ENCODE data around the gene HPSE2. TPM values are rescaled to one million over a fixed set of nuclear protein-coding genes. Genes with fewer than 3 reads are reported as not detected.

Gene HPSE2
- polyA plus RNA-seq, 1 of the 3 experiments (the other 2 are of a cell fraction): not detected

DNA sequence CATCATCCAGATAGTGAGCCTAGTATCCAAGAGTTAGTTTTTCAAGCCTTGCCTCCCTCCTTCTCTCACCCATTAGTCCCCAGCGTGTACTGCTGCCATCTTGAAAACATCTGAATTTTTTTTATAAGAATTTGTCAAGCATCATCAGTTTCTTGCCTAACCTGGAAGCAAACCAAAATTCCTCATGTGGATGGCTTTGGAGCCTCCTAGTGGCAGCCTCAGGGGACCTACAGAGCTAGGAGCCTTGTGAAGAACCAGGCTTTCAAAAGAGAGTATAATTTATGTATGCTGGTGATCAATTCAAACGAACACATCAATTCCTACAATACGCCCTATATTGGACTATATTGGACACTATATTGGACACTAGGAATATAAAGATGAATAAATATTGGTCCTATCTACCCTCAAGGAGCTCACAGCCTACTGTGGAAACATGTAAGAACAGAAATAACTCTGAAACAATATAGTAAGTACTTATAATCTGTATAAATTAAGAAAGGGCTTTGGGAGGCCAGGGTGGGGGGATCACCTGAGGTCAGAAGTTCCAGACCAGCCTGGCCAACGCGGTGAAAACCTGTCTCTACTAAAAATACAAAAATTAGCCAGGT lies 63.4 kb downstream of the HPSE2 start:
- Histone ChIP-seq H3K9me3 (no peaks in the 10 kb centered on the region), H3K9ac (no peak overlapping the region), H3K27ac (ENCODE audit: low read depth in 2 of 2, low read length in 1 of 2) (no peak overlapping the region), H3K36me3 (replicated peaks in 1 of 2; ENCODE audit: control insufficient read depth in 1 of 2, insufficient read depth in 2 of 2, low read length in 1 of 2) (no peaks in the 10 kb centered on the region), H3K4me2 (no peak overlapping the region), H3K9me2 (no peaks in the 10 kb centered on the region), H3K27me3 (ENCODE audit: insufficient read depth) (no peaks in the 10 kb centered on the region), H3K4me3 (ENCODE audit: low read depth in 2 of 2, low read length in 1 of 2) (peak overlapping the region in 1 of 2 experiments; percentile 43; a peak in 1 of 4 replicates), H3K4me1 (ENCODE audit: control insufficient read depth in 1 of 2, insufficient read depth in 2 of 2, low read depth in 1 of 2, low read length in 1 of 2) (no peaks in the 10 kb centered on the region), H2AFZ (ENCODE audit: low read depth) (no peak overlapping the region), H3K79me2 (ENCODE audit: insufficient read depth) (no peaks in the 10 kb centered on the region), H4K20me1 (ENCODE audit: insufficient read depth) (no peaks in the 10 kb centered on the region), H3F3A (replicated peaks; ENCODE audit: insufficient read depth) (no peaks in the 10 kb centered on the region)
- CTCF ChIA-PET: interaction anchor here (0.7 to 3.3 kb wide), 23 partner anchors 10 to 1148 kb away, joined by 3 to 27 read pairs (median 3); no protein-coding TSS in a partner anchor
- TF ChIP-seq RFX5 (IDR thresholded peaks at IDR 0.05; ENCODE audit: low read length): peak; percentile 86
- peak; percentile 91 for TF ChIP-seq RAD21 (IDR thresholded peaks at IDR 0.05; ENCODE audit: low read length)
- TF ChIP-seq, protein P1, sequence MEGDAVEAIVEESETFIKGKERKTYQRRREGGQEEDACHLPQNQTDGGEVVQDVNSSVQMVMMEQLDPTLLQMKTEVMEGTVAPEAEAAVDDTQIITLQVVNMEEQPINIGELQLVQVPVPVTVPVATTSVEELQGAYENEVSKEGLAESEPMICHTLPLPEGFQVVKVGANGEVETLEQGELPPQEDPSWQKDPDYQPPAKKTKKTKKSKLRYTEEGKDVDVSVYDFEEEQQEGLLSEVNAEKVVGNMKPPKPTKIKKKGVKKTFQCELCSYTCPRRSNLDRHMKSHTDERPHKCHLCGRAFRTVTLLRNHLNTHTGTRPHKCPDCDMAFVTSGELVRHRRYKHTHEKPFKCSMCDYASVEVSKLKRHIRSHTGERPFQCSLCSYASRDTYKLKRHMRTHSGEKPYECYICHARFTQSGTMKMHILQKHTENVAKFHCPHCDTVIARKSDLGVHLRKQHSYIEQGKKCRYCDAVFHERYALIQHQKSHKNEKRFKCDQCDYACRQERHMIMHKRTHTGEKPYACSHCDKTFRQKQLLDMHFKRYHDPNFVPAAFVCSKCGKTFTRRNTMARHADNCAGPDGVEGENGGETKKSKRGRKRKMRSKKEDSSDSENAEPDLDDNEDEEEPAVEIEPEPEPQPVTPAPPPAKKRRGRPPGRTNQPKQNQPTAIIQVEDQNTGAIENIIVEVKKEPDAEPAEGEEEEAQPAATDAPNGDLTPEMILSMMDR (IDR thresholded peaks at IDR 0.05): peak; percentile 38
- TF ChIP-seq, protein P2, sequence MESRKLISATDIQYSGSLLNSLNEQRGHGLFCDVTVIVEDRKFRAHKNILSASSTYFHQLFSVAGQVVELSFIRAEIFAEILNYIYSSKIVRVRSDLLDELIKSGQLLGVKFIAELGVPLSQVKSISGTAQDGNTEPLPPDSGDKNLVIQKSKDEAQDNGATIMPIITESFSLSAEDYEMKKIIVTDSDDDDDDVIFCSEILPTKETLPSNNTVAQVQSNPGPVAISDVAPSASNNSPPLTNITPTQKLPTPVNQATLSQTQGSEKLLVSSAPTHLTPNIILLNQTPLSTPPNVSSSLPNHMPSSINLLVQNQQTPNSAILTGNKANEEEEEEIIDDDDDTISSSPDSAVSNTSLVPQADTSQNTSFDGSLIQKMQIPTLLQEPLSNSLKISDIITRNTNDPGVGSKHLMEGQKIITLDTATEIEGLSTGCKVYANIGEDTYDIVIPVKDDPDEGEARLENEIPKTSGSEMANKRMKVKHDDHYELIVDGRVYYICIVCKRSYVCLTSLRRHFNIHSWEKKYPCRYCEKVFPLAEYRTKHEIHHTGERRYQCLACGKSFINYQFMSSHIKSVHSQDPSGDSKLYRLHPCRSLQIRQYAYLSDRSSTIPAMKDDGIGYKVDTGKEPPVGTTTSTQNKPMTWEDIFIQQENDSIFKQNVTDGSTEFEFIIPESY (IDR thresholded peaks at IDR 0.05; ENCODE audit: borderline replicate concordance, low read depth): no peak
- TF ChIP-seq TAF1 (IDR thresholded peaks at IDR 0.05; ENCODE audit: borderline replicate concordance, low read depth, low read length): no peak
- TF ChIP-seq, protein P3, sequence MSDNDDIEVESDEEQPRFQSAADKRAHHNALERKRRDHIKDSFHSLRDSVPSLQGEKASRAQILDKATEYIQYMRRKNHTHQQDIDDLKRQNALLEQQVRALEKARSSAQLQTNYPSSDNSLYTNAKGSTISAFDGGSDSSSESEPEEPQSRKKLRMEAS (IDR thresholded peaks at IDR 0.05; ENCODE audit: low read depth): no peak
- TF ChIP-seq GATA2 (CRISPR knock-in tag; IDR thresholded peaks at IDR 0.05): no peak
- TF ChIP-seq SMC3 (IDR thresholded peaks at IDR 0.05; ENCODE audit: low read depth, low read length): peak; percentile 69; the same call in 1 of the 2 replicates
- WGBS (ENCODE audit: low lambda C conversion rate): 15% methylated on average over 5 of the region's 5 CpGs
- peak; percentile 72 for DNase-seq
- POLR2A ChIA-PET: no interaction called here

DNA sequence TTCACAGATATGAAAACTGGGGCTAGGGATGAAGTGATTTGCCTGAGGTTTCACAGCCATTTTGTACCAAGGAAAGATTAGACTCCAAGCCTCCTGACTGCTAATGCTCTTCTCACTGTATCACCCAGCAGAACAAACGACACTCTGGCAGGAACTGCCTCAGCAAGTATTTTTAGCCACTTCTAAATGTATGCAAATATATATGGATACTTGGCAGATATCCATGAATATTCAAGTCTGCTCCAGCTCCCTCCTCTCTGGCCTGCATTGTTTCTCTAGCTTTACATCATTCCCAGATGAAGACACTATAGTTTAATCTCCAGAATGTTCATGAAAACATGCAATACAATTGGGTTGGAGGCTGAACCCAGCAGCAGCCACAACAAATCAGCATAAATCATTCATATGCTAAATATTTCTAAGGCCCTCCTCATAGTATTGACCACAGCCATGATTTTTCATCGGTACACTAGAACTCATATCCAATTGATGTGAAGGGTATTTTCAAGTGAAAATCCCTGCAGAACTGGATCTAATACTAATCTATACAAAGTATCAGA lies 65.5 kb downstream of the HPSE2 start:
- ChIA-PET CTCF (no interaction called here), POLR2A (no interaction called here)
- TF ChIP-seq, protein P3 (IDR thresholded peaks at IDR 0.05; ENCODE audit: low read depth): no peak
- TF ChIP-seq NRF1 (IDR thresholded peaks at IDR 0.05; ENCODE audit: low read depth, low read length): no peak
- TF ChIP-seq NFIC (IDR thresholded peaks at IDR 0.05; ENCODE audit: borderline replicate concordance): no peak
- TF ChIP-seq EP300 (IDR thresholded peaks at IDR 0.05; ENCODE audit: borderline replicate concordance in 1 of 2, low read depth in 1 of 2, low read length in 1 of 2): no peak
- TF ChIP-seq, protein P4, sequence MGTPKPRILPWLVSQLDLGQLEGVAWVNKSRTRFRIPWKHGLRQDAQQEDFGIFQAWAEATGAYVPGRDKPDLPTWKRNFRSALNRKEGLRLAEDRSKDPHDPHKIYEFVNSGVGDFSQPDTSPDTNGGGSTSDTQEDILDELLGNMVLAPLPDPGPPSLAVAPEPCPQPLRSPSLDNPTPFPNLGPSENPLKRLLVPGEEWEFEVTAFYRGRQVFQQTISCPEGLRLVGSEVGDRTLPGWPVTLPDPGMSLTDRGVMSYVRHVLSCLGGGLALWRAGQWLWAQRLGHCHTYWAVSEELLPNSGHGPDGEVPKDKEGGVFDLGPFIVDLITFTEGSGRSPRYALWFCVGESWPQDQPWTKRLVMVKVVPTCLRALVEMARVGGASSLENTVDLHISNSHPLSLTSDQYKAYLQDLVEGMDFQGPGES (IDR thresholded peaks at IDR 0.05; ENCODE audit: low read depth, low read length): no peak
- TF ChIP-seq JUND (IDR thresholded peaks at IDR 0.05): no peak
- no peak for TF ChIP-seq MXI1 (IDR thresholded peaks at IDR 0.05; ENCODE audit: low read depth, low read length)
- TF ChIP-seq TCF12 (IDR thresholded peaks at IDR 0.05): no peak
- no peak for TF ChIP-seq POLR2AphosphoS5 (IDR thresholded peaks at IDR 0.05; ENCODE audit: low read depth, low read length)
- TF ChIP-seq, protein P1 (IDR thresholded peaks at IDR 0.05): no peak
- TF ChIP-seq FOXJ3 (CRISPR knock-in tag; IDR thresholded peaks at IDR 0.05): no peak

More for the DNA sequence above, 65.5 kb downstream of the HPSE2 start:
- H2AFZ ChIP-seq (ENCODE audit: low read depth): no peak overlapping the region
- no peaks in the 10 kb centered on the region for H4K20me1 ChIP-seq (ENCODE audit: insufficient read depth)
- WGBS (ENCODE audit: low lambda C conversion rate): 8% methylated on average over 2 of the region's 2 CpGs
- no peak overlapping the region for H3K27ac ChIP-seq (ENCODE audit: low read depth in 2 of 2, low read length in 1 of 2)
- no peak overlapping the region for H3K4me3 ChIP-seq (ENCODE audit: low read depth in 2 of 2, low read length in 1 of 2)
- H3K27me3 ChIP-seq (ENCODE audit: insufficient read depth): no peaks in the 10 kb centered on the region
- H3K9me2 ChIP-seq: no peaks in the 10 kb centered on the region
- DNase-seq: no peak
- no peak overlapping the region for H3K9ac ChIP-seq
- H3K36me3 ChIP-seq (replicated peaks in 1 of 2; ENCODE audit: control insufficient read depth in 1 of 2, insufficient read depth in 2 of 2, low read length in 1 of 2): no peaks in the 10 kb centered on the region
- no peak overlapping the region for H3K4me2 ChIP-seq
- H3K9me3 ChIP-seq: no peaks in the 10 kb centered on the region; the same call in 1 of the 2 replicates
- no peaks in the 10 kb centered on the region for H3K4me1 ChIP-seq (ENCODE audit: control insufficient read depth in 1 of 2, insufficient read depth in 2 of 2, low read depth in 1 of 2, low read length in 1 of 2)
- no peaks in the 10 kb centered on the region for H3K79me2 ChIP-seq (ENCODE audit: insufficient read depth)
- H3F3A ChIP-seq (replicated peaks; ENCODE audit: insufficient read depth): no peaks in the 10 kb centered on the region

Measured in SK-N-SH (cell line).